ENCODE results near the gene PVRIG. TPM values are rescaled to one million over a fixed set of nuclear protein-coding genes. Genes with fewer than 3 reads are reported as not detected.

PVRIG gene
- total and polyA plus RNA-seq, 9 of the 15 experiments (the other 6 are each of a cell fraction or from before 2014, with no cell fraction given) = 0.16 to 0.64 TPM; not detected in 7

- no TSS peak for BruUV-seq (replicated peaks)
- WGBS (ENCODE audit: insufficient coverage, low coverage, missing lambda C conversion rate) = 34% methylated on average over 5 of the region's 5 CpGs
- ChIA-PET CTCF (ENCODE audit: low intra/inter-chr PET ratio) (no interaction called here), POLR2A (interaction anchor here (0.6 to 1.6 kb wide), 3 partner anchors 10 to 35 kb away, joined by 3 read pairs; partner anchors contain the start of gene STAG3)
- no peak for ATAC-seq
- no peak for FAIRE-seq
- H3K4me3 ChIP-seq = no peak overlapping the region
- intact Hi-C loops (cut with micrococcal nuclease) = loop anchor here (10.0 kb wide), 1 partner anchor 218 kb away; no protein-coding TSS in a partner anchor
- no peak overlapping the region for H2AFZ ChIP-seq (ENCODE audit: low read depth, low read length)
- H3K9me1 ChIP-seq (ENCODE audit: control insufficient read depth, insufficient read depth, low read length) = peaks cover 4% of the 10 kb centered on the region
- no peaks in the 10 kb centered on the region for H4K20me1 ChIP-seq (replicated peaks; ENCODE audit: control insufficient read depth, insufficient read depth, low read length)
- no peak for DNase-seq (ENCODE audit: extremely low read depth in 1 of 4, low spot score in 3 of 4)
- H3K36me3 ChIP-seq (ENCODE audit: control insufficient read depth, insufficient read depth, low read length) = no peaks in the 10 kb centered on the region
- H3K79me2 ChIP-seq (ENCODE audit: control insufficient read depth, insufficient read depth, low read length) = no peaks in the 10 kb centered on the region
- H3K4me2 ChIP-seq (ENCODE audit: insufficient read depth, low read length) = no peak overlapping the region
- H3K27me3 ChIP-seq (ENCODE audit: control insufficient read depth in 2 of 2, insufficient read depth in 2 of 2, low read length in 2 of 2) = no peaks in the 10 kb centered on the region
- H3K27ac ChIP-seq (ENCODE audit: extremely low read depth, low read depth, low read length) = no peak overlapping the region
- H3K4me1 ChIP-seq (replicated peaks in 1 of 2; ENCODE audit: control insufficient read depth in 2 of 2, insufficient read depth in 2 of 2, low read length in 2 of 2) = peaks cover 13 to 18% of the 10 kb centered on the region in 2 experiments
- H3K9ac ChIP-seq (ENCODE audit: insufficient read depth in 1 of 2, low read depth in 2 of 2, low read length in 2 of 2) = no peak overlapping the region
- in situ Hi-C loops (cut with MboI) = loop anchor here (5.0 to 10.0 kb wide), 2 partner anchors 80 to 218 kb away; no protein-coding TSS in a partner anchor
- no peaks in the 10 kb centered on the region for H3K9me3 ChIP-seq (replicated peaks; ENCODE audit: control insufficient read depth, insufficient read depth, low read depth, low read length)
- TF ChIP-seq HOMEZ (CRISPR knock-in tag; IDR thresholded peaks at IDR 0.05) = no peak
- TF ChIP-seq WHSC1 (IDR thresholded peaks at IDR 0.05; ENCODE audit: low read length) = no peak
- no peak for TF ChIP-seq TOE1 (IDR thresholded peaks at IDR 0.05; ENCODE audit: borderline replicate concordance)
- TF ChIP-seq TOE1 (CRISPR knock-in tag; IDR thresholded peaks at IDR 0.05; ENCODE audit: borderline replicate concordance, low read depth) = no peak
- no peak for TF ChIP-seq HNRNPH1 (optimal IDR thresholded peaks at IDR 0.05; ENCODE audit: low read depth, low read length)
- no peak for TF ChIP-seq USF2 (CRISPR knock-in tag; IDR thresholded peaks at IDR 0.05)
- no peak for TF ChIP-seq CBFB (CRISPR knock-in tag; IDR thresholded peaks at IDR 0.05)
- TF ChIP-seq L3MBTL2 (IDR thresholded peaks at IDR 0.05) = no peak
- TF ChIP-seq SNAPC5 (CRISPR knock-in tag; IDR thresholded peaks at IDR 0.05) = no peak
- no peak for TF ChIP-seq NBN (IDR thresholded peaks at IDR 0.05; ENCODE audit: low read depth)
- TF ChIP-seq ZNF778 (CRISPR knock-in tag; IDR thresholded peaks at IDR 0.05) = no peak
- TF ChIP-seq ZNF511 (CRISPR knock-in tag; IDR thresholded peaks at IDR 0.05) = no peak
- TF ChIP-seq TSHZ1 (CRISPR knock-in tag; IDR thresholded peaks at IDR 0.05) = no peak
- TF ChIP-seq ZNF384 (IDR thresholded peaks at IDR 0.05; ENCODE audit: low read depth, low read length) = no peak
- TF ChIP-seq ZNF134 (CRISPR knock-in tag; conservative IDR thresholded peaks at IDR 0.05) = no peak
These were observed 7.0 kb upstream of the PVRIG start for GRCh38 chr7:100212631-100213286.

Data from K562 (cell line).